Measurements from ENCODE around the gene ZBTB24.

- TF ChIP-seq, protein P1, sequence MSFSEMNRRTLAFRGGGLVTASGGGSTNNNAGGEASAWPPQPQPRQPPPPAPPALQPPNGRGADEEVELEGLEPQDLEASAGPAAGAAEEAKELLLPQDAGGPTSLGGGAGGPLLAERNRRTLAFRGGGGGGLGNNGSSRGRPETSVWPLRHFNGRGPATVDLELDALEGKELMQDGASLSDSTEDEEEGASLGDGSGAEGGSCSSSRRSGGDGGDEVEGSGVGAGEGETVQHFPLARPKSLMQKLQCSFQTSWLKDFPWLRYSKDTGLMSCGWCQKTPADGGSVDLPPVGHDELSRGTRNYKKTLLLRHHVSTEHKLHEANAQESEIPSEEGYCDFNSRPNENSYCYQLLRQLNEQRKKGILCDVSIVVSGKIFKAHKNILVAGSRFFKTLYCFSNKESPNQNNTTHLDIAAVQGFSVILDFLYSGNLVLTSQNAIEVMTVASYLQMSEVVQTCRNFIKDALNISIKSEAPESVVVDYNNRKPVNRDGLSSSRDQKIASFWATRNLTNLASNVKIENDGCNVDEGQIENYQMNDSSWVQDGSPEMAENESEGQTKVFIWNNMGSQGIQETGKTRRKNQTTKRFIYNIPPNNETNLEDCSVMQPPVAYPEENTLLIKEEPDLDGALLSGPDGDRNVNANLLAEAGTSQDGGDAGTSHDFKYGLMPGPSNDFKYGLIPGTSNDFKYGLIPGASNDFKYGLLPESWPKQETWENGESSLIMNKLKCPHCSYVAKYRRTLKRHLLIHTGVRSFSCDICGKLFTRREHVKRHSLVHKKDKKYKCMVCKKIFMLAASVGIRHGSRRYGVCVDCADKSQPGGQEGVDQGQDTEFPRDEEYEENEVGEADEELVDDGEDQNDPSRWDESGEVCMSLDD (CRISPR knock-in tag; IDR thresholded peaks at IDR 0.05; ENCODE audit: borderline replicate concordance) = no peak
- no peak for TF ChIP-seq SOX6 (IDR thresholded peaks at IDR 0.05)
- no peak for TF ChIP-seq SOX6 (CRISPR knock-in tag; IDR thresholded peaks at IDR 0.05)
- no peak for TF ChIP-seq CTCF (CRISPR knock-in tag; IDR thresholded peaks at IDR 0.05)
- no peak for TF ChIP-seq PHF8 (CRISPR knock-in tag; IDR thresholded peaks at IDR 0.05)
Observed at GRCh38 chr6:109485266-109485935, 2.4 kb upstream of the ZBTB24 start.
